NCI-H2171 (cell line): ENCODE results near the gene MPI.

ENCODE experiments used
- DNase-seq: peaks from one replicate; lab custom pipeline; 2025; lab: John Stamatoyannopoulos, UW

The MPI gene, protein sequence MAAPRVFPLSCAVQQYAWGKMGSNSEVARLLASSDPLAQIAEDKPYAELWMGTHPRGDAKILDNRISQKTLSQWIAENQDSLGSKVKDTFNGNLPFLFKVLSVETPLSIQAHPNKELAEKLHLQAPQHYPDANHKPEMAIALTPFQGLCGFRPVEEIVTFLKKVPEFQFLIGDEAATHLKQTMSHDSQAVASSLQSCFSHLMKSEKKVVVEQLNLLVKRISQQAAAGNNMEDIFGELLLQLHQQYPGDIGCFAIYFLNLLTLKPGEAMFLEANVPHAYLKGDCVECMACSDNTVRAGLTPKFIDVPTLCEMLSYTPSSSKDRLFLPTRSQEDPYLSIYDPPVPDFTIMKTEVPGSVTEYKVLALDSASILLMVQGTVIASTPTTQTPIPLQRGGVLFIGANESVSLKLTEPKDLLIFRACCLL

DNA sequence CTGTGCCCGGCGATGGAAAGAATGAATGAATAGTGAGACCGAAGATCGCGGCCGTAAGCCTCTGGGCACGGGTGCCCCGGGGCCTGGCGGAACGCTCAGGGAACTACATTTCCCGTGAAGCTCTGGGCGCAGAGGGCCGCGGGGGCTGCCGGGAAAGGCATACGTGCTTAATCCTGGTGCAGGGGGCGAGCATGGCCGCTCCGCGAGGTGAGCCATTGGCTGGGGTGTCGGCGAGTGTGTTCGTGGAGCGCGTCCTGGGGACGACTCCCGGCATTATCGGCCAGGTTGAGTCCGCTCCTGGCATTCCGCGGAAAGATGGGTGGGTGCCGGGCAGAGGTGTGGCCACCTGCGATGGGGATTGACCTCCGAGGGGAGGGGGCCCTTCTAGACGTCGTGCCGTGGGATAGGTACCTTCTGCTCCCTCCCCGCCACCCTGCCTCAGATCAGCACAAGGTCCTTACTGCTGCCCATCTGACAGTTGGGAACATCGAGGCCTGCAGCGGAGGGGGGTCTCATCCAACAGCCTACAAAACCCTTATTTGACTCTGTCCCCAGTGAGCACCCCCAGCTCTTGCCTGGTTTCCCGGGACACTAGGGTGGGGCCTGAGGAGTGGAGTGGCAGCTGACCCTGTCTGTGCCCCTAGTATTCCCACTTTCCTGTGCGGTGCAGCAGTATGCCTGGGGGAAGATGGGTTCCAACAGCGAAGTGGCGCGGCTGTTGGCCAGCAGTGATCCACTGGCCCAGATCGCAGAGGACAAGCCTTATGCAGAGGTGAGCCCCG lies at the start of gene MPI:
Gene MPI, plus strand, starts transcription at position 160 of the 782 bp plus-strand sequence. Its CDS starts 32 bp downstream, at position 192.
- peak; percentile 88 for DNase-seq

DNA sequence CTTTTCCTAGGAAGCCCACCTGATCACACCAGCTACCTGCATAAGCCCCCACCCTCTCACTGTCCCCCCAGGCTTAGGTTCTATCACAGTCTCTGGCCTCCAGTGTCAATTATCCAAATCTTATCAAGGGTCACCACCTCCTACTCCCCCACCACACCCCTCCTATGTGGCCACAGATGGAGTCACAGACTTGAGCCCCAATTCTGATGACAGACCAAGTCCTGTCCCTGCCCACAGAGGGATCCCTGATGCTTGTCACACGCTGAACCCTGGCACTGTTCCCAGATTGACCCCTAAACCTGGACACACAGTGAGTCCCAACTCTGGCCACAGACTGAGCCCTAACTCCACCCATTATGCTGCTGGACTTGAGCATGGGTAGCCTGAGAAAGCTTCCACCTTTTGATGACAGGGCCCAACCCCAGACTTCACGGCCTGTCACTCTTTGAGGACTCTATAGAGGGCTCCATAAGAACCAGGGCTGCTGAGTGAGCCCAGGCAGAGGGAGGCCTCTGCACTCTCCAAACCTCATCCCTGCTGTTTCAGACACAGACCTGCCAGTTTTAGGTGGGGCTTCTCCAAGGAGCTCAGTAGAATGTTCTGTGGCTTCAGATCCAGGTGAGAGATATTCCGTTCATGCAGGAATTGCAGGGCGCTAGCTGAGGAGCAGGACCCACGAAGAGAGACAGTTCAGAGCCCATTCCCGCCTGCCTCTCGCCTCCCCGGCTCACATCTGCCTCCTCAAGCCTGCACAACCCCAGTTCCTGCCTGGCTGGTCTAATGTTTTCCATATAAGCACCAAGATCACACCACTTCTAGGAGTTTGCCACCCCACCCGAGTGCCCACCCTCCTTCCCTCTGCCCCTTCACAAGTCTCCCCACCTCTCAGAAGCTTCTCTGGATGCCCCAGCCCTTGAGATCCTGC lies 48.7 kb upstream of the MPI start:
- no peak for DNase-seq

DNA sequence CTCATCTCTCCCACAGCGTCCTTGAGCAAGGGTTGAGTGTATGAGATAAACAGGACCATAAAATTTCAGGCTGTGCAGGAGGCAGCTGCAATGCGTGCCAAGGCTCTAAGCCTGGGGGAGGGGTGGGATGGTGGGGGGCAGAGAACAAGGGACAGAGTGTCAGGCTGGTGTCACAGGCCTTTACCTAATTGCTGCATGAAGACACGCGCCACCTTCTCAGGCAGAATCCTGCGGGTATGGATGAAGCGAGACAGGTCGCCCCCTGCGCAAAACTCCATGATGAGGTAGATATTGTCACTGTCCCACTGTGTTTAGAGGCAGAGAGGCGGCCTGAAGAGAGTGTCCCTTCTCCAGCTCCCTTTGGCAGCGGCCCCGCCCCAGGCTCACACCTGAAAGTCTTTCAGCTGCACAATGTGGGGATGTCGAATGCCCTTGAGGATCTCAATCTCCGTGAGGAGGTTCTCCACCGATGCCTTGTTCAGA lies 47.9 kb upstream of the MPI start:
- DNase-seq = no peak

DNA sequence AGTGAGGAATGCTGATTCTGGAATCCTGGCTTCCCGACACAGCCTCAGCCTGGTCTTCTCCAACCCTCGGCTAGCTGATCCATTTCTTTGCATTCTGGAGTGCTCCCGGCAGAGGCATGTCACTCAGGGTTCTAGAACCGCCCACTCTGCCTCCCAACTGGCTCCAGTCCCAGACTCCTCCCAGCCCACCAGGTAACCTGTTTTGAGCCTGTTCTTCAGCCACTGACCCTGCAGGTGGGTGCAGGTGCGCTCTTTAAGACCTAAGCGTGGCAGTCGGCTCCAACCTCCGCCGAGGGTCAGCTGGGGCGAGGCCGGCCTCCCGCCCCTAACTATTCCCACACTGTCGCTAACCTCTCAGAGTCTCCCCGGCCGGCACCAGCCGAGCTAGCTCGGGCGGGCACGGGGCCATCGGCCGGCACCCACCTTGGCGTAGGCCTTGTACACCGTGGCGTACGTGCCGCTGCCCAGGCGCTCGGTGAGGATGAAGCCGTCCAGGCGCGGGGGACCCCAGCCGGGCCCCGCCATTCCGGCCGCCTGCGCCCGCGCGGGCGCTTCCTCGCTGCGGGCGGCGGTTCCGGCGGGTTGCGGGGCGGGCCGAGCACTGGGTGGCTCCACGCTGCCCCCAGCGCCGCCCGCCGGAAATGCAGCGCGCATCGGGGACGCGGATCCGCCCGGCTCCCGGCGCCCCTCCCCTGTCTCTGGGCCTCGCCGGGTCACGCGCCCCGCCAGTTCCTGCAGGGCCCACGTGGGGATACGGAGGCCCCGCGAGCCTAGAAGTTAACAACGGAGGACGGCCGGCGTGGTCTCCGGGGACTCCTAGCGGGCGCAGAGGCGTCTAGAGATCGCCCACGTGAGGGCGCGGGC lies 47.0 kb upstream of the MPI start, which contains the start of gene ULK3:
Gene ULK3, minus strand, starts transcription at position 576 of the 864 bp plus-strand sequence. Its CDS starts 51 bp downstream, at position 525.
- DNase-seq = peak; percentile 95

DNA sequence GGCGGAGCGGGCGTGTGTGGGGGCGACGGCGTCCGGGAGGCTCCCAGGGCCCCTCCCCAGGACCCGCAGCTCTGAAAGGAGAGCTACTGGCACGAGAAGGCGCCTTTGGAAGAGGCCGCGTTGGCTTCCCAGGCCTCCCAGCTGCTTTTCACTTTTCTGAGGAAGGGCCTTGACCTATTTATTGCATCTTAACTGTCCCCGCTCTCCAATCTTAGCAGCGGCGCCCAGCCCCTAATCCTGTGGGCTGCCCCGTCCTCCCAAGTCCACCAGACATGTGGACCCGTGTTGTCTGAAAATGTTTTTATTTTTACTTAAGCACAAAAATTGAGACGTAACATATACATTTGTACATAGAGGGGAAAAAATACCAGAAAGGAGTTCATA lies 46.4 kb upstream of the MPI start:
- DNase-seq = no peak

DNA sequence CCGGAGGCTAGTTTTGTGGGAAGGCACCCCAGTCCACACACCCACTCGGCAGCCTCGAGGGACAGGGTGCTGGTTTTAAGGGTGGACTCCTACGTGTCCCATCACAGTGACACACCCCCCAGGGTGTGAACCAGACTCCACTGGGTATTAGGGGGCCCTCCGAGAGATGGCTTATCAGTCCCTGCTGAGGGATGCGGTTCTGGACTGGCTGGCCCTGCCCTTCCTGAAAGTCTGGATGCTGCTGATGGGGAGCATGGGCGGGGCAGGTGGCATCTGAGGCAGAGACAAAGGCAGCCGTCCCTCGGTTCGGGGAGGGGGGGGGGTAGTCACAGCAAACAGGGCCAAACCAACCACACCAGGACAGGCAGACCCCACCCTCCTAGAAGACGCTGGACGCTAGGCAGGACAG lies 45.9 kb upstream of the MPI start:
- DNase-seq = no peak

DNA sequence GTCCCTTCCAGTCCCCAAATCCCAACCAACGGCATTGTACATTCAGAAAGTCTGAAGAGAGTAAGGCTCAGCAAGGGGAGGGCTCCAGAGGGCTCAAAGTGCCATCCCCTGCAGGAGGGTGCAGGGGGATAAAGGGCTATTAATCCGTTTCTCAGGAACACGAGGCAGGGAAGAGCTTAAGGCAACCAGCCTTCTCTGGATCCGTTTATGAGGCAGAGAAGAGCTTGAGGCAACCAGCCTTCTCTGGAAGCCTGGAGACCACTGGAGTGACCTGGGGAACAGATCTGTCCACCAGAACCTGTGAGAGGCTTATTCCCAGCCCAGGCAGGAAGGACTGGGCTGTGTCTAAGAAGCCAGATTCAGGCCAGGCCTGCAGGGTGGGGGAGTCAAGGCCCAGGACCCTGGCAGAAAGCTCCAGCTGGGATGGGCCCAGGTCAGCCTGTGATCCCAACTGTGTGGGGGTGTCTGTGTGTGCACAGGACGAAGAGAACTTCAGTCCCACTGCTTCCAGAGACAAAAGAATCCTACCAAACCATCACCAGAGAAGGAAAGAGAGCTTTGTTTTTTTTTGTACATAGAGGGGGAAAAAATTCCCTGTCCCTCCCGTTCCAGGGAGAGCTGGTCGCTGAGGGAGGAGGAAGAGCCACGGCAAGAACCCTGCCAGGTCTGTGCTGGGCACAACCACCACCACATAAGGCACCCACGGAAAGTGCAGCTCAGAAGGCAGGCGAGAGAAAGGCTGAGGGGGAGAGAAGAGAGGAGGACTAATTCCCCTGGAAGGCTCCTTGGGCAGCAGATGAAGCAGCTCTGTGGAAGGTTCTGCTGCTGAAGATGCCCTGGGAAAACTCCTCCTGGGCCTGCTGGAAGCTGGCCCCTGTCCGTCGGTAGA lies 45.3 kb upstream of the MPI start:
- DNase-seq = no peak

DNA sequence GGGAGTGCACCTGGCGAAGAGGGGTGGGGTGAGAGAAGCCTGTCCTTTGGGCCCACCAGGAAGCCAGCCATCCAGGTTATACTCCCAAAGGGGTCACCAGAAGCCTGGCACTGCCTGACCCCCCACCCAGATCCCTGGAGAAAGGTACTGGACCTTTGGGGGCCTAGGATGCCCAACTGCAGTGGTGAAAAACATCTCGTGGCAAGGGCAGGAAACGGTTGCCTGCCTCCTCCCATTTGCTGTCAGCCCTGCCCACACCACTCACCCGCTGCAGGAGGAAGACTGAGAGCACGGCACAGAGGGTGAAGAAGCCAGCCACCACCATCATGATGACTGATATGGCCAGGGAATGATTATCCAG lies 44.7 kb upstream of the MPI start:
- DNase-seq = no peak

DNA sequence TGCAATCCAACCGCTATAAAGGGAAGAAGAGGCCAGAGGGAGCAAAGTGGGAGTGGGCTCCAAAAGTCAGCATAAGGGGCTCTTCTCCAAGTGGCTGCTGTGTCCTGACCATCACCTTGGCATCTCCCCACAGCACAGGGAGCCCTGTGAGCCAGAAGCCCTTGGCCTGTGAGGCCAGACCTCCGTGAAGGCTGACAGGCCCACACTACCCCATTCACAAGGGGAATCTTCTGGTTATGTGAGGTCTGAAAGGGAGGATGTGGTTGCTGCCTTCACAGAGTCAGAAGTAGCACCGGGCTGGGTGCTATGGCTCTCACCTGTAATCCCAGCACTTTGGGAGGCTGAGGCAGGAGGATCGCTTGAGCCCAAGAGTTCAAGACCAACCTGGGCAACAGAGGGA lies 44.3 kb upstream of the MPI start:
- no peak for DNase-seq

DNA sequence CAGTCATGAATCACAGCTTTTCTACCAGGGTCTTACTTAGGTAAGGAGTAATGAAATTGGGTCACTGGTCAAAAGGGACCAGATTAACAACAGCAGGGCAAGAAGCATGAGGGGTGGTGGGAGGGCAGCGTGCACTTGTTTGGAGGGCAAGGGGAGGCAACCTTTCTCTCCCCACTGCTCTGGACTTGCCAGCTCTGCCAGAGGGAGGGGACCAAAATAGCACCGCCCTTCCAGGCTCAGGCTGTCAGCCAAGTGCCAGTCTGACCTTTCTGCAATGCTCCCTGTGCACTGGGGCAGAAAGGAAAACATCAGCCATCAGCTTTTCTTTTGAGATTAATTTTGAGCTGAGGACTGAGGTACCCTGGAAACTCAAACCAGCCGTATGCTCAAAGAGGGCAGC lies 42.4 kb upstream of the MPI start:
- no peak for DNase-seq

DNA sequence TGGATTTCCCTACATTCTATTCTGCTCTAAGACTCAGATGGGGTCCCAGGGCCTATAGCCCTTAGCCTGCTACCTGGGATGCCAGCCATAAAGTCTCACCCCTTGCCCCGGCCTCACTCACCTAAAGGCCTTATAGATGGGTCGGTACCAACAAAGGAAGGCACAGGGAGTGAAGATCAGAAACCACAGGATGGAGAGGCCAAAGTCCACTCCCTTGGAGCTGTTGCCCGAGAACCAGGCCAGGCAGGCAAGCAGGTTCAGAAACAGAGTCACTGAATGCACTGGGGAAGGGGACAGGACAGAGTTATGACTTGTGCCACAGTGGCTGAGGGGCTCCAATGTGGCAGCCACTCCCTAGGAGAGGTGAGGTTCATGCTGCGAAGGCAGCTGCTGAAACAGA lies 39.4 kb upstream of the MPI start:
- DNase-seq = no peak

DNA sequence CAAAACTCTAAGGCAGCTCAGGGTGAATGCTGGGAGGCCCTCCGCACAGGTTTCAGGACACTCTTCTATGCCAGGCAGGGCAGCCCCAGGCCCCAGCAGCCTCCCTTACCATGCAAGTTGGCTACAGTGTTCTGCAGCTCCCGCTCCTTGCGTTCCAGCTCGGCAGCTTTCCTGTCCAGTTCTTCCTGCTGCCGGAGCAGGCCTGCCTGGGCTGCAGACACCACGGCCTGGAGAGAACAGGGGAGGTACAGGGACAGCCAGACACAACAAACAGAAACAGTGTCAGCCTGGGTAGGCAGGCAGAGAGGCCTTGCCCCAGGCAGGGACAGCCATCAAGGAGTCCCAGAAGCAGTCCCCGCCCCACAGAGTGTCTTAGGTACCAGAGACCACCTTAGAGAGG lies 37.9 kb upstream of the MPI start:
- DNase-seq = no peak

DNA sequence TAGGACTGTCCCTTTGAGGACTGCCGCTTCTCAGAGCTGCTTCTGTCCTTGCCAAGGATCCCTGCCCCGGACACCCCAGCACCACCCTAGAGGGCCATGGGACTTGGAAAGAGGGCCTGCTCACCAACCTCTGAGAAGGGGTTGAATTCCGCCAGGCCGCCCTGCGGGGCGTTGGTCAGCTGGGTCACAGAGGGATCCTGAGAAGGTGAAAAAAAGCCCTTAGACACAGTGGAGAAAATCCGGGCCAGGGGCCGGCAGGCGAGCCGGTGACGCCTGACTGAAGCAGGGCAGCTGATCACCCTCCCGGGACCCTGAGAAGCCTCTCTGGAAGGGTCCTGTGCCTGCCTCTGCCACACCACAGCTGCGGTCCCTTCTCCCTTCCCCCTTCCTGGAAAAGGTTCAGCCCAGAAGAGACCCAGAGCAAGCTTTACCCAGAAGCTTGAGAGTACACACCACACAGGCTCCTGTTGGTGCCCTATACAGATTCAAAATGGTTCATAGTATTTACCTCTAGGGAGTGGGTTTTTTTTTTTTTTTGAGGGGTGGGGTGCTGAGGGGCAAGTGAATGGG lies 35.3 kb upstream of the MPI start:
- DNase-seq = no peak

DNA sequence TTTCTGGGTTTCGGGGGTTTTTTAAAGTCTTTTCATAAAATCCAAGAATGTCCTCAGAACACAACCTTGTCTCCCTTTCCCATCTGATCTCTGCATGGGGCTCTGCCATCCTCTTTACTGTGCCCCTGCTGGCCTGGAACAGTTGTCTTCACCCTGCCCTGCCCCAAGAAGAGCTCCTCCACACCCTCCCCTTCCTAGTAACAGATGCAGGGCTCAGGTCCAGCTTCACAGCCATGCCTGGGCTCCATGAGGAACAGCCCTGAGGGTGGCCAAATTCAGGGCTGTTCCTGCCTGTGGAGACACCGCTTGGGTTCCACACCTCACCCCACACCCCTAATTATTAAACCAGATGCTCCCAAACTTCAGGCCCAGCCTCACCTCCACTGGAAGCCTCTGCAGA lies 34.0 kb upstream of the MPI start:
- DNase-seq = no peak

DNA sequence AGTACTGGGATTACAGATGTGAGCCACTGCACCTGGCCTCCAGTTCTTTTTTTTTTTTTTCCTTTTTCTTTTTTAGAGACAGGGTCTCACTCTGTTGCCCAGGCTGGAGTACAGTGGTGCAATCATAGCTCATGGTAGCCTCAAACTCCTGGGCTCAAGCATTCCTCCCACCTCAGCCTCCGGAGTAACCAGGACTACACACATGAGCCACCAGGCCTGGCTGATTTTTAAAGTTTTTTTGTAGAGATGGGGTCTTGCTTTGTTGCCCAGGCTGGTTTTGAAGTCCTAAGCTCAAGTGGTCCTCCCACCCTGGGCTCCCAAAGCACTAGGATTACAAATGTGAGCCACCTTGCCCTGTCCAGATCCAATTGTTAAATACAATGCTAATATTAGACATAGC lies 33.3 kb upstream of the MPI start:
- DNase-seq = no peak

DNA sequence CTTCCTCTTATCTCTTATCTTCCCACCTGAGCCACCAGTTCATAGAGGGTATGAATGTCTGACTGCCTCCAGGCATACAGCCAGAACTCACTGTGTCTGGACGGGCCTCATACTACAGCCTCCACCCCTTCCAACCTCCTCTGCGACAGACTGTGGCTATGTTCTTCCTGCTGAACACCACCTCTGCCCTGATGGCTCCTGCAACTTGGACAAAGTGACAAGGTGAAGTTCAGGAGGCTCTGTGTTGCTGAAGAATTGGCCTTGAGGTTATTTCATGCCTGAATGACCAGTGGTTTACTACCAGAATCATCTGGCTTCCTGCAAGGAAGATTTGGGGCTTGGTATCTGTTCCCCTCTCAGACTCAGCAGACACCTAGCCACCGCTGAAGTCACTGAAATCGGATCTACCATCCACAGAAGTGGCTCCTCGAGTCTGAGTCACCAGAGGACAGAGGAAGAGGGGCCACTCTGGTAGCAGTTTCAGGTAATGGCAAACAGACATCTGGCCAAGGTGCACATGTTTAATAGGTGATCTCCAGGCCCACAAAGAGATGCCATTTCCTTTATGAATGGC lies 32.7 kb upstream of the MPI start:
- no peak for DNase-seq

DNA sequence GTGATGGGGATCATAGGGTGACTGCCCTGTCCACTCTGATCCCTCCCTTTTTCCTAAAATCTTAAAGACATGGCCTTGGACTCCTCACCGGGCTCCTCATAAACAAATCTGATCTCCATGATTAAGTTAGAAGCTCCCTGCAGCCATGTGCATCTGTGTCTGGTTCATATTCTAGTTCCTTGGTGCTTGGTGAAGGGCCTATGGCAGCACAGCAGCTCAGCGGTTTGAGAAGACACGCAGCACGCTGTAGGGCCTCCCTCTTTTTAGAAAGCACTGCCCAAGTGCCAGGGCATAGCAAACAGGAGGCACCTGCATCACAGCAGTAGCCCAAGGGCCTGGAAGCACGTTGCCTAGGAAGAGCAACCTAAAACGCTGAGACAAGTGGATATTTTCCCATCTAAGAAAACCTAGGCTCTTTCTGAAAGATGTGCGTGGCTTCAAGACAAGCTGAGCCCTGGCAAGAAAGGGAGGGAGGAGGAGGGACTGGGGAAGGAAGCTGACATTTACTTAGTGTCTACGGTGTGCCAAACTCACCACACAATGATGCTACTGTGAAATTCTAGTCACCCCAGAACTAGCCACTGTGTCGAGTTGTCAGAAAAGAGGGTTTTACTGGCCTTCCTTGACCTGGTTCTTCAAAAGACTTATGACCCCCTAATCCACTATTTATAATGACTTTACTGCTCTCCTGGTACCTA lies 32.0 kb upstream of the MPI start:
- DNase-seq = no peak

DNA sequence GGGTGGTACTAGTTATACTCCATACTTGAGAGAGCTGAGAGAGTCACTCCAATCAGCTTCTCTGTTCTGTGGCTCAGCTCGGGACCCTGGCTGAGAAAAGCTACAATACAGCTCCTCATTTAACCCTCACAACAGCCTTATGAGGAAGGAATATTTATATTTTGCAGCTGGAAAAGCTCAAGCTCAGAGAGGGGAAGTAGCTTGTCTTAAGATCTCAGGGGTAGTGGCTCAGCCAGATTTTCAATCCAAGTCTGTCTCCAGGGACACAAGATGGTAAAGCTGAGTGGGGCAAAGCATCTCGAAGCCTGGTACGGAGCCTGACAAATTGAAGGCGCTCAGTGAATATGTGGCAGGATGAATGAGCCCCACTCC lies 31.5 kb upstream of the MPI start:
- no peak for DNase-seq
